ENCODE results near the gene ROMO1. TPM values are rescaled to one million over a fixed set of nuclear protein-coding genes. Genes with fewer than 3 reads are reported as not detected.
"Not testable (repeated sequence)": the region's sequence is repeated elsewhere in the genome, so short reads cannot be mapped to it uniquely, and the experiment has no call there.

The ROMO1 gene
- total RNA-seq, 2 donors from 2014 or later: 263 to 409 TPM

DNA sequence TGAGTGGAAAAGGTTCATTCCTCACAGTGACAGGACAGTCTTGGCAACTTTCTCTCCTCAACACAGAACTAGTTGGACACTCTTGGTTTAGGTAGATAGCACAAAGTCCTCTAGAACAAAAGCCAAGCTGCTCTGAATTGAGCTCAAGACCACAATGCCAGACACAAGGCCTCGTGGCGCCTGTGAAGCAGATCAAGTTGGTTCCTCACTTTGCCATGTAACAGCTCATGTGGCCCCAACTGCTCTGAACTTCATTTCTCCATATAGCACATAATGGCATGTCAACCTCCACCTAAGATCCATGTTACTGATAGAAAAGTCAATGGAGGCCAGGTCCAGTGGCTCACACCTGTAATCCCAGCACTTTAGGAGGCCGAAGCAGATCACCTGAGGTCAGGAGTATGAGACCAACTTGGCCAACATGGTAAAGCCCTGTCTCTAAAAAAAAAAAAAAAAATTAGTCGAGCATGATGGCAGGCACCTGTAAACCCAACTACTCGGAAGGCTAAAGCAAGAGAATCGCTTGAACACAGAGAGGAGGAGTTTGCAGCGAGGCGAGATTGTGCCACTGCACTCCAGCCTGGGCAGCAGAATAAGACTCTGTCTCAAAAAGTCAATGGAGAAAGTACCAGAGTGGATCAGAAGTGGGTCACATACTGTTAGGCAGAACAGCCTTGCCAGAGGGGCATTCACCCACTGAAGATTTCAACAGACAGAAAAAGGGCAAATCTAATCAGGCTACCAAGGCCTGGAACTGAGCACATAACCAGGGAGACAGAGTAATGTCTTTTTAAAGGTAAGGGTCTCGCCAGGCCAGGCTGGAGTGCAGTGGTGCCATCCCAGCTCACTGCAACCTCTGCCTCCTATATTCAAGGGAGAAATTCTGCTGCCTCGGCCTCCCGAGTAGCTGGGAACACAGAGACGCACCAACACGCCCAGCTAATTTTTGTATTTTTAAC, 21.2 kb downstream of the ROMO1 start:
- Histone ChIP-seq H3K27ac (no peak overlapping the region), H3K36me3 (peaks cover 100% of the 10 kb centered on the region), H3K4me1 (peaks cover 0 to 9% of the 10 kb centered on the region in 2 donors), H3K27me3 (no peaks in the 10 kb centered on the region), H3K9me3 (no peaks in the 10 kb centered on the region), H3K4me3 (no peak overlapping the region)
- TF ChIP-seq, protein P1, sequence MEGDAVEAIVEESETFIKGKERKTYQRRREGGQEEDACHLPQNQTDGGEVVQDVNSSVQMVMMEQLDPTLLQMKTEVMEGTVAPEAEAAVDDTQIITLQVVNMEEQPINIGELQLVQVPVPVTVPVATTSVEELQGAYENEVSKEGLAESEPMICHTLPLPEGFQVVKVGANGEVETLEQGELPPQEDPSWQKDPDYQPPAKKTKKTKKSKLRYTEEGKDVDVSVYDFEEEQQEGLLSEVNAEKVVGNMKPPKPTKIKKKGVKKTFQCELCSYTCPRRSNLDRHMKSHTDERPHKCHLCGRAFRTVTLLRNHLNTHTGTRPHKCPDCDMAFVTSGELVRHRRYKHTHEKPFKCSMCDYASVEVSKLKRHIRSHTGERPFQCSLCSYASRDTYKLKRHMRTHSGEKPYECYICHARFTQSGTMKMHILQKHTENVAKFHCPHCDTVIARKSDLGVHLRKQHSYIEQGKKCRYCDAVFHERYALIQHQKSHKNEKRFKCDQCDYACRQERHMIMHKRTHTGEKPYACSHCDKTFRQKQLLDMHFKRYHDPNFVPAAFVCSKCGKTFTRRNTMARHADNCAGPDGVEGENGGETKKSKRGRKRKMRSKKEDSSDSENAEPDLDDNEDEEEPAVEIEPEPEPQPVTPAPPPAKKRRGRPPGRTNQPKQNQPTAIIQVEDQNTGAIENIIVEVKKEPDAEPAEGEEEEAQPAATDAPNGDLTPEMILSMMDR (IDR thresholded peaks at IDR 0.05): no peak
- DNase-seq (ENCODE audit: low spot score): no peak

DNA sequence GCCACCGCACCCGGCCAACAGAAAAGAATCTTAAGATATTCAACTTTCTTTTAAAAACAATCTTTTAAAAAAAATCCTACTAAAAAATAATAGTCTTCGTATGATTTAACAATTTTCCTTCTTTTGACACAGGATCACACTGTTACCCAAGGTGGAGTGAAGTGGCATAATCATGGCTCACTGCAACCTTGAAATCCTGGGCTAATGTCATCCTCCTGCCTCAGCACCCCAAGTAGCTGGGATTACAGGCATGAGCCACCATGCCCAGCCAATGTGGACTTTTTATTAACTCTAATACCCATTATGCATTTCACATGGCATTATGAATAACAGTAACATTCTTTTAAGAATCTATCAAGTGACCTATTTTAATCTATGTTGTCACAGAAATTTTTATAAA, 22.0 kb downstream of the ROMO1 start:
- Histone ChIP-seq H3K4me1 (peaks cover 0 to 9% of the 10 kb centered on the region in 2 donors), H3K36me3 (peaks cover 100% of the 10 kb centered on the region), H3K27ac (no peak overlapping the region), H3K27me3 (no peaks in the 10 kb centered on the region), H3K9me3 (no peaks in the 10 kb centered on the region), H3K4me3 (no peak overlapping the region)
- TF ChIP-seq, protein P1 (IDR thresholded peaks at IDR 0.05): no peak
- DNase-seq (ENCODE audit: low spot score): no peak

DNA sequence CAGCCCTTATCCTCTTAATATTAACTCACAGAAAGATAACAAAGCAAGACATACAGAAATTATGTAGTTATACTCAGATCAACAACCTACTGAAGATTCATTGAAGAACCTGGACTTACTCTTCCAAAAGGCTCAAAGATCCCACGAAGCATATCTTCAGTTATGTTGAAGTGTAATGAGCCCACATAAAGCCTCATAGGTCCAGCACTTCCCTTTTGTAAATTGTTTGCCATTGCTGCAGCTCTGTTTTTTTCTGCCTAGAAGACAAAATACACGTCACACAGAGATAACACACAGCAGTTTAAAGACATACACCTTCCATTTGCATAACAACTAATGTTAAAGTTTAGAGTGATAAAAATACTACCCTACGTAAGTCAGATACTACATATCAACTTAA, 22.4 kb downstream of the ROMO1 start:
- H3K27ac ChIP-seq: no peak overlapping the region
- TF ChIP-seq, protein P1 (IDR thresholded peaks at IDR 0.05): no peak
- no peaks in the 10 kb centered on the region for H3K27me3 ChIP-seq
- peaks cover 100% of the 10 kb centered on the region for H3K36me3 ChIP-seq
- peaks cover 0 to 9% of the 10 kb centered on the region in 2 donors for H3K4me1 ChIP-seq
- H3K4me3 ChIP-seq: no peak overlapping the region
- no peaks in the 10 kb centered on the region for H3K9me3 ChIP-seq
- no peak for DNase-seq (ENCODE audit: low spot score)

DNA sequence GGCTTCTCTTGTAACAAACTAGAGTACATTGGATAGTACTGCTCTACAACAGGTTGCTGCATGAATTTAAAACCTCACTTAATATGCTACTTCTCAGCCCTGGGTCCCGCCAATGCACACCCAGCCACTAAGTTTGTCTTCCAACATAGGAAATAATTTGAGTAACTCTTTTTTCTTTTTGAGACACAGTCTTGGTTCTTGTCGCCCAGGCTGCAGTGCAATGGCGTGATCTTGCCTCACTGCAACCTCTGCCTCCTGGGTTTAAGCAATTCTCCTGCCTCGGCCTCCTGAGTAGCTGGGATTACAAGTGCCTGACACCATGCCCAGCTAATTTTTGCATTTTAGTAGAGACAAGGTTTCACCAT, 24.1 kb downstream of the ROMO1 start:
- not testable (repeated sequence) for H3K27ac ChIP-seq; DNase-seq (ENCODE audit: low spot score); H3K4me1 ChIP-seq; H3K9me3 ChIP-seq; H3K27me3 ChIP-seq; H3K4me3 ChIP-seq
- peaks cover 100% of the 10 kb centered on the region for H3K36me3 ChIP-seq

DNA sequence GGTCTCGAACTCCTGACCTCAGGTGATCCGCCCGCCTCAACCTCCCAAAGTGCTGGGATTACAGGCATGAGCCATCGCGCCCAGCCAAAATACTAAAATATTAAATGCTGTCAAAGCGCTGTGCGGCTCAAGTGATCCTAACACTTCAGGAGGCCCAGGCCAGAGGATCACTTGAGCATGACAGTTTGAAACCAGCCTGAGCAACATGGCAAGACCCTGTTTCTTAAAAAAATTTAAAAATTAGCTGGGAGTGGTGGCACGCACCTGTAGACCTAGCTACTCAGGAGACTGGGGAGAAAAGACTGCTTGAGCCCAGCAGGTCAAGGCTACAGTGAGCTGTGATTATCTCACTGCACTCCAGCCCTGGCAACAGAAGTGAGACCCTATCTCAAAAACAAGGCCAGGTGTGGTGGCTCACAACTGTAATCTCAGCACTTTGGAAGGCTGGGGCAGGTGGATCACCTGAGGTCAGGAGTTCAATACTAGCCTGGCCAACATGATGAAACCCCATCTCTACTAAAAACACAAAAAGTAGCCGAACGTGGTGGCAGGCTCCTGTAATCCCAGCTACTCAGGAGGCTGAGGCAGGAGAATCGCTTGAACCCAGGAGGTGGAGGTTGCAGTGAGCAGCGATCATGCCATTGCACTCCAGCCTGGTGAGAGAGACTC, 24.6 kb downstream of the ROMO1 start:
- H3K4me1 ChIP-seq; H3K27ac ChIP-seq; H3K27me3 ChIP-seq; H3K4me3 ChIP-seq; DNase-seq (ENCODE audit: low spot score); H3K9me3 ChIP-seq: not testable (repeated sequence)
- peaks cover 100% of the 10 kb centered on the region for H3K36me3 ChIP-seq

DNA sequence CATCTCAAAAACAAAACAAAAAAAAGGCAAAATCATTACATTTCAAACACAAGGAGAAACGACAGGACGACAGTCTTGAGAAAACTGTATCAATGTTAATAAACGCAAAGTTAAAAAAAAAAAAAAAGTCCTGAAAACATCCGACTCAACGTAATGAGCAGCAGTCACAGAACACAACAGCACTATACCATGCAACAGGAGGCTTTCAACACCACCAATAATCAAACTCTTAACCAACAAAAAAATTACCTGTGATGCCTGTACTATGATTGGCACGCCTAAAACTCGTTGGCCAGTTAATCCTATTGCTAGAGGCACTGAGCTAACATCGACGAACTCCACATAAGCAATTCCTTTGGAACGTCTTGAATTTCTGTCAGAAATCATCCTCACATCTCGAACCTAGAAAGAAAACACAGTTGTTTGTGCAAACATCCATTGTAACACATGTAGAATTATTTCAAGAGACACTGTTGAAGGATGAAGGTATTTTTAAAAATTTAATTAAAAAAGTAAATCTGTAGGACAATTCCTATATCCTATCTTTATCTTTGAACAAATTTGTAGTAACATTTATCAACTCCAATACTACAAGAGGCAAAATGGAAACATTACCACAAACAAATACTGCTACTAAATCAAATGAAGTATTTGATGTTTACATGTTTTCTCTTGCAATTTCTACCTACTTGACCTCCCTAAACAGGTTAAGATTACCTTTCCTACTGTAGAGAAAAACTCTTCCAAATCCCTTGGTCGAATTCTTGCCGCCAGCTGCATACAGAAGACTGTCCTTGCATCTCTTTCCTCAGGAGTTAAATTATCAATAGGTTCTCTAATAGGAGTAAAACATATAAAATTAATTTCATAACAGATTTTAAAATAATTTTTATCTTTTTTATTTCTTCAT, 25.4 kb downstream of the ROMO1 start:
- Histone ChIP-seq H3K36me3 (peaks cover 100% of the 10 kb centered on the region), H3K9me3 (no peaks in the 10 kb centered on the region), H3K4me3 (no peak overlapping the region), H3K27me3 (no peaks in the 10 kb centered on the region), H3K27ac (no peak overlapping the region), H3K4me1 (peaks cover 0 to 10% of the 10 kb centered on the region in 2 donors)
- TF ChIP-seq, protein P1 (IDR thresholded peaks at IDR 0.05): no peak
- no peak for DNase-seq (ENCODE audit: low spot score)
